PFSK-1 (cell line): ENCODE measurements around the gene CARD16.

Experiments
- FOXP2 ChIP-seq: optimal IDR thresholded peaks from 2 replicates; pipeline ENCODE3; 2011; ENCODE audit warnings: borderline replicate concordance, control low read depth, inconsistent platforms; ENCODE audit not compliant: insufficient read depth; ENCODE audit errors: extremely low read length, extremely low read depth
- POLR2AphosphoS5 ChIP-seq: IDR thresholded peaks from 2 replicates; pipeline ENCODE4 v1.6.1; 2012; ENCODE audit warnings: low read depth, mild to moderate bottlenecking, control low read depth, low read length, moderate library complexity
- SIN3A ChIP-seq: IDR thresholded peaks from 2 replicates; pipeline ENCODE4 v1.6.1; 2012; ENCODE audit warnings: mild to moderate bottlenecking, low read length, moderate library complexity, borderline replicate concordance; ENCODE audit not compliant: insufficient read depth
- TAF1 ChIP-seq: IDR thresholded peaks from 2 replicates; pipeline ENCODE4 v1.6.1; 2012; ENCODE audit warnings: low read length, control low read depth, borderline replicate concordance; ENCODE audit not compliant: insufficient read depth
- TF ChIP-seq, protein P1 (sequence below), 2 experiments: IDR thresholded peaks; 2 replicates each; pipeline versions ENCODE4 v1.6.1 to v1.8.0; 2011 to 2012; ENCODE audit warnings: low read depth in 2 of 2, low read length in 2 of 2, control low read depth in 1 of 2, inconsistent platforms in 1 of 2, mild to moderate bottlenecking in 1 of 2, moderate library complexity in 1 of 2; ENCODE audit not compliant: insufficient read depth in 1 of 2

Gene CARD16

DNA sequence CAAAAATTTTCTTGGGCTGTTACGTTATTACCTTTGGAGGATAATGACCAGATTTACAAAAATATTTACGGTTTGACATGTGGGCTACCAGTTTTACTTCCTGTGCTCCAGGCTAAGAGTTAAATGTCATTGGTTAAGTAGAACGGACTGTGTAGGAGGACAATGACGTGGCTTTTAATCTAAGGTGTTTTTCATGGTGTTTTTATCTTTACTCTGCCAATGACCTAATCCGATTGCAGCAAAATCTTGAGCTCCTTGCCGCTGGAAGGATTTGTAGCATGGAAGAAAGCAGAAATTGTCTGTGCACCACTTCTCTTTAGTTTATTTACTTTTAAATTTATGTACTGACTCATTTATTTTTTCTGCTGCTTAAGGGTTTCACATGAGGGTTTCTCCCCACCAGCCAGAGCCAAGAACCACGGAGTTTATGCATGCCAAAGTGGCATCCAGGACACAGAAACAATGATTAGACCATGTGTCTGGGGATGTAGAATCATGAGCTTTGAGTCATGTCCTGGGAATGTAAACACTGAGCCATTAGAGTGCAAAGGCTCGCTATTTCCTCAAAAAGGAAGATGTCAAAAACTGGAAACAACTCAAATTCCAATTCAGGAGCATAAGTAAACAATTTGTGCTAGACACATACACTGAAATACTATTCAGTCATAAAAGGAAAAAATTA is 1.9 kb upstream of the CARD16 start:
- TF ChIP-seq SIN3A (peak; percentile 98), POLR2AphosphoS5 (no peak), TAF1 (peak; percentile 41; the same call in 1 of the 2 replicates), FOXP2 (peak; percentile 60)
- TF ChIP-seq, protein P1, sequence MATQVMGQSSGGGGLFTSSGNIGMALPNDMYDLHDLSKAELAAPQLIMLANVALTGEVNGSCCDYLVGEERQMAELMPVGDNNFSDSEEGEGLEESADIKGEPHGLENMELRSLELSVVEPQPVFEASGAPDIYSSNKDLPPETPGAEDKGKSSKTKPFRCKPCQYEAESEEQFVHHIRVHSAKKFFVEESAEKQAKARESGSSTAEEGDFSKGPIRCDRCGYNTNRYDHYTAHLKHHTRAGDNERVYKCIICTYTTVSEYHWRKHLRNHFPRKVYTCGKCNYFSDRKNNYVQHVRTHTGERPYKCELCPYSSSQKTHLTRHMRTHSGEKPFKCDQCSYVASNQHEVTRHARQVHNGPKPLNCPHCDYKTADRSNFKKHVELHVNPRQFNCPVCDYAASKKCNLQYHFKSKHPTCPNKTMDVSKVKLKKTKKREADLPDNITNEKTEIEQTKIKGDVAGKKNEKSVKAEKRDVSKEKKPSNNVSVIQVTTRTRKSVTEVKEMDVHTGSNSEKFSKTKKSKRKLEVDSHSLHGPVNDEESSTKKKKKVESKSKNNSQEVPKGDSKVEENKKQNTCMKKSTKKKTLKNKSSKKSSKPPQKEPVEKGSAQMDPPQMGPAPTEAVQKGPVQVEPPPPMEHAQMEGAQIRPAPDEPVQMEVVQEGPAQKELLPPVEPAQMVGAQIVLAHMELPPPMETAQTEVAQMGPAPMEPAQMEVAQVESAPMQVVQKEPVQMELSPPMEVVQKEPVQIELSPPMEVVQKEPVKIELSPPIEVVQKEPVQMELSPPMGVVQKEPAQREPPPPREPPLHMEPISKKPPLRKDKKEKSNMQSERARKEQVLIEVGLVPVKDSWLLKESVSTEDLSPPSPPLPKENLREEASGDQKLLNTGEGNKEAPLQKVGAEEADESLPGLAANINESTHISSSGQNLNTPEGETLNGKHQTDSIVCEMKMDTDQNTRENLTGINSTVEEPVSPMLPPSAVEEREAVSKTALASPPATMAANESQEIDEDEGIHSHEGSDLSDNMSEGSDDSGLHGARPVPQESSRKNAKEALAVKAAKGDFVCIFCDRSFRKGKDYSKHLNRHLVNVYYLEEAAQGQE (IDR thresholded peaks at IDR 0.05; ENCODE audit: insufficient read depth in 1 of 2, low read depth in 2 of 2, low read length in 2 of 2), result peak in 1 of 2 experiments; percentile 62; a peak in 1 of 4 replicates

DNA sequence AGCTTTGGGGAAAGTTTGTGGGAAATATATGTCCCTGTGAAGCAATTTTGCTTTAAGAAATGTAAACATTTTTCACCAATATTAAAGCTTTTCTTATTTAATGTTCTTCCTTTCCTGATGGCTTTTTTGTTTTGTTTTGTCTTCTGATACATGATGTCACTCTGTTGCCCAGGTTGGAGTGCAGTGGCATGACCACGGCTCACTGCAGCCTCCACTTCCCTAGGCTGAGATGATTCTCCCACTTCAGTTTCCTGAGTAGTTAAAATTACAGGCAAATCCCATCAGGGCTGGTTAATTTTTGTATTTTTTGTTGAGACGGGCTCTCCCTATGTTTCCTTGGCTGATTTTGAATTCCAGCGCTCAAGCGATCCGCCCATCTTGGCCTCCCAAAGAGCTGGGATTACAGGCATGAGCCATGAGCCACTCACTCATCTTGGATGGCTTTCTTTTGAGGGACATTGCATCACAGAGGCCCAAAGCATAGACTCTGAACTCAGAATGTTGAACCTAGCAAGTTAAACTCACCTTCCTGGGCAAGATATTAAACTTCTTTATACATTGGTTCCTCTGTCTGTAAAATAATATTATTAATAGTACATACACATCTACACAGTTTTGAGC is 651 bp upstream of the CARD16 start:
- TF ChIP-seq SIN3A (no peak), TAF1 (no peak), POLR2AphosphoS5 (no peak), FOXP2 (no peak)
- TF ChIP-seq, protein P1 (IDR thresholded peaks at IDR 0.05; ENCODE audit: insufficient read depth in 1 of 2, low read depth in 2 of 2, low read length in 2 of 2), result no peak

DNA sequence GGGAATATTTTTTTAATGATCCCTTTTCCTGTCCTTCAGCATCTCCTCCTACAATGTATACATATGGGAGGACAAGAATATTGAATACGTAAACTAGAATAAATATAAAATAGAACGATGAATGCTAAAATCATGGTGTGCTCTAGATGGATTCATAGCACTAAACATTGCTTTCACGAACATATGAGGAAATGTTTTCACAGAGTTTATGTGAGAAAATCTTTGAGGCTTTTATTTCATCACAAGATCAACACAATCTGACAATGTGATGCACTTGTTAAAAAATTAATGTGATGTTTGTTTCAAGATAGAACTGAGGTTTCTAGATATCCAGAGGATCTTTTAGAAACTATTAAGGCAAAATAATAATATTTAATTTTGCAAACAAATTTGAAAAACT is 3.0 kb downstream of the CARD16 start:
- TF ChIP-seq, protein P1 (IDR thresholded peaks at IDR 0.05; ENCODE audit: insufficient read depth in 1 of 2, low read depth in 2 of 2, low read length in 2 of 2), result no peak
- TF ChIP-seq SIN3A, result no peak
- no peak for TF ChIP-seq TAF1
- TF ChIP-seq POLR2AphosphoS5, result no peak

DNA sequence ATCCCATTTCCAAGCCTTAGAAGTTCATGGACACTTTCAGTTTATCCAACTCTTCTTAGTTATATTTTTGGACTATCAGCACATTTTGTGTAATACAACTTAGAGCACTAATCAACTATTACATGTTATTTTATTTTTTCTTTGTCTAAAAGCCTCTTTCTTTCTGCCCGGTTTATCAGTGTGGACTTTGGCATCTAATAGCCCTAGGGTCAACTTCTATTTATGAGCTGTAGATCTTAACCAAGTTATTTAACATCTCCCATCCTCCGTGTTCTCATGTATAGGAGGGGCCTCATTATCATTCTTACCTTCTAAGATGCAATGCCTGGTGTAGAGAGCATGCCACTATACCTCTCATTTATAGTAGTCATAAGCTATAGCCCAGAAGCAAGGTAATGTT is 4.4 kb downstream of the CARD16 start:
- TF ChIP-seq SIN3A (no peak), TAF1 (no peak), FOXP2 (no peak), POLR2AphosphoS5 (no peak)
- TF ChIP-seq, protein P1 (IDR thresholded peaks at IDR 0.05; ENCODE audit: insufficient read depth in 1 of 2, low read depth in 2 of 2, low read length in 2 of 2), result no peak
